ENCODE data around the gene TRMT5.

DNA sequence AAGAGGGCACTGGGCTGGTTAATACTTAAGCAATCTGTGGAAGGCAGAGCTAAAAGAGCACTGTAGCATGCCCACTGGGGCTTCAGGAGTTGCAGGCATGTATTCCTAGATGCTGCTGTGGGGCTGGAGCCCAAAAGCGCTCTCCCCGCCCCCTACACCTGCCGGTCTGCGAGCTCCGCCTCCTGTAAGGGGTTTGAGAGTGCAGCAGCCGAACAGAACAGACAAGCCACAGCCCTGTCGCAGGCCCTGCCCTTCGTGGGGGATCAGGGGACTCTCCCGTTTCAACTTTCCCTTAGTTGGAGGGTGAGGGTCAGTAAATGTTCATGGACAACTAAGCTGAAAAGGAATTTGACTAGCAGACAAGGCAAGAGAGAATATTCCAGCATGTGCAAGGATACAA lies 17.7 kb upstream of the TRMT5 start:
- TF ChIP-seq POLR2A (IDR thresholded peaks at IDR 0.05) (no peak), EP300 (IDR thresholded peaks at IDR 0.05) (no peak)
- TF ChIP-seq, protein P1, sequence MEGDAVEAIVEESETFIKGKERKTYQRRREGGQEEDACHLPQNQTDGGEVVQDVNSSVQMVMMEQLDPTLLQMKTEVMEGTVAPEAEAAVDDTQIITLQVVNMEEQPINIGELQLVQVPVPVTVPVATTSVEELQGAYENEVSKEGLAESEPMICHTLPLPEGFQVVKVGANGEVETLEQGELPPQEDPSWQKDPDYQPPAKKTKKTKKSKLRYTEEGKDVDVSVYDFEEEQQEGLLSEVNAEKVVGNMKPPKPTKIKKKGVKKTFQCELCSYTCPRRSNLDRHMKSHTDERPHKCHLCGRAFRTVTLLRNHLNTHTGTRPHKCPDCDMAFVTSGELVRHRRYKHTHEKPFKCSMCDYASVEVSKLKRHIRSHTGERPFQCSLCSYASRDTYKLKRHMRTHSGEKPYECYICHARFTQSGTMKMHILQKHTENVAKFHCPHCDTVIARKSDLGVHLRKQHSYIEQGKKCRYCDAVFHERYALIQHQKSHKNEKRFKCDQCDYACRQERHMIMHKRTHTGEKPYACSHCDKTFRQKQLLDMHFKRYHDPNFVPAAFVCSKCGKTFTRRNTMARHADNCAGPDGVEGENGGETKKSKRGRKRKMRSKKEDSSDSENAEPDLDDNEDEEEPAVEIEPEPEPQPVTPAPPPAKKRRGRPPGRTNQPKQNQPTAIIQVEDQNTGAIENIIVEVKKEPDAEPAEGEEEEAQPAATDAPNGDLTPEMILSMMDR (IDR thresholded peaks at IDR 0.05), result no peak

Data from tibial nerve (tissue), 4 donors.